Right cardiac atrium (tissue), 5 donors: ENCODE measurements around the gene RNF212. TPM values are rescaled to one million over a fixed set of nuclear protein-coding genes. Genes with fewer than 3 reads are reported as not detected.

Experiments
- polyA plus RNA-seq: library from polyadenylated mRNA; stranded (reverse); fragments of 200-250 nt; gene quantifications from one replicate; pipeline ENCODE4 v1.2.3, GENCODE V29; 2013
- total RNA-seq, 4 donors: library from RNA; stranded (reverse); fragmentation: NEBNext Ultra II Directional; extraction: Animal tissue kit (Norgen Biotek cat#: 25700); gene quantifications; one replicate each; pipeline ENCODE4 v1.2.1, GENCODE V29; 2021
- donor health status: healthy with polysubstance abuse.
- donor health status: DM: no; HTN: yes; CAD: no.
- donor health status: DM: no; HTN: no; CAD: no.
- donor health status: DM: no; HTN: yes; CAD: no; lungs with severe emphysema.
- donor health status: DM: yes; HTN: yes; CAD: no.

RNF212 gene
- total and polyA plus RNA-seq, 5 donors: 0.59 to 2.4 (median 1.6) TPM

Other genes starting within 250 kb of the RNF212 start
- gene GAK, start 181.2 kb downstream of the RNF212 start, total RNA-seq: 10 to 100 TPM; 35.5 to 40.2 (median 37.6) TPM
- 45.6 TPM for gene GAK, start 181.2 kb downstream of the RNF212 start, polyA plus RNA-seq
- gene TMEM175, start 181.1 kb downstream of the RNF212 start, total RNA-seq: 10 to 100 TPM; 20.9 to 26.0 (median 23.0) TPM
- 31.1 TPM for gene TMEM175, start 181.1 kb downstream of the RNF212 start, polyA plus RNA-seq
- gene DGKQ, start 140.0 kb downstream of the RNF212 start, total RNA-seq: 1 to 10 TPM; 4.5 to 4.9 (median 4.6) TPM
- gene DGKQ, start 140.0 kb downstream of the RNF212 start, polyA plus RNA-seq: 3.6 TPM
- 10 to 100 TPM; 14.7 to 17.4 (median 17.1) TPM for gene IDUA, start 126.5 kb downstream of the RNF212 start, total RNA-seq
- gene IDUA, start 126.5 kb downstream of the RNF212 start, polyA plus RNA-seq: 8.5 TPM
- under 1 TPM in 2 of 4 donors, not detected in 2; 0.36 to 0.37 TPM for gene SLC26A1, start 120.2 kb downstream of the RNF212 start, total RNA-seq
- gene SLC26A1, start 120.2 kb downstream of the RNF212 start, polyA plus RNA-seq: 0.34 TPM
- gene FGFRL1, start 101.9 kb downstream of the RNF212 start, total RNA-seq: 10 to 100 TPM; 17.4 to 21.7 (median 20.3) TPM
- gene FGFRL1, start 101.9 kb downstream of the RNF212 start, polyA plus RNA-seq: 19.2 TPM
- 10 to 100 TPM; 12.2 to 27.4 (median 14.2) TPM for gene SPON2, start 59.0 kb upstream of the RNF212 start, total RNA-seq
- gene SPON2, start 59.0 kb upstream of the RNF212 start, polyA plus RNA-seq: 9.6 TPM
- gene CTBP1, start 135.6 kb upstream of the RNF212 start, total RNA-seq: 100 to 1,000 TPM; 123 to 145 (median 134) TPM
- gene CTBP1, start 135.6 kb upstream of the RNF212 start, polyA plus RNA-seq: 119 TPM
- 10 to 100 TPM; 51.6 to 61.8 (median 59.2) TPM for gene MAEA, start 176.3 kb upstream of the RNF212 start, total RNA-seq
- 53.4 TPM for gene MAEA, start 176.3 kb upstream of the RNF212 start, polyA plus RNA-seq
- gene UVSSA, start 233.6 kb upstream of the RNF212 start, total RNA-seq: 1 to 10 TPM; 7.7 to 8.8 (median 8.5) TPM
- 5.0 TPM for gene UVSSA, start 233.6 kb upstream of the RNF212 start, polyA plus RNA-seq